Activated CD4-positive, alpha-beta T cell treated with anti-CD3 and anti-CD28 coated beads, Interleukin-2, amount 50 U/mL, for 4 hours (primary cell): ENCODE data around the gene MRC2.
"Not testable (repeated sequence)": the region's sequence is repeated elsewhere in the genome, so short reads cannot be mapped to it uniquely, and the experiment has no call there.

Experiments used
- DNase-seq, 2 experiments: peaks; one replicate each; pipeline ENCODE4 v3.0.0-alpha.2; 2020

Gene MRC2

GRCh38 chr17:62681061-62681938, 53.8 kb downstream of the MRC2 start:
- DNase-seq = no peak

GRCh38 chr17:62681939-62682381, 54.5 kb downstream of the MRC2 start:
- no peak for DNase-seq

GRCh38 chr17:62684179-62684578, 56.7 kb downstream of the MRC2 start:
- no peak for DNase-seq

- DNase-seq = no peak
Measured at GRCh38 chr17:62687997-62688396, 60.5 kb downstream of the MRC2 start.

GRCh38 chr17:62688398-62689160, 61.1 kb downstream of the MRC2 start:
- no peak for DNase-seq

GRCh38 chr17:62689441-62690167, 62.1 kb downstream of the MRC2 start:
- DNase-seq = no peak

GRCh38 chr17:62690168-62690897, 62.9 kb downstream of the MRC2 start:
- DNase-seq = no peak

- not testable (repeated sequence) for DNase-seq
Measured at GRCh38 chr17:62691589-62691915, 64.1 kb downstream of the MRC2 start.

- DNase-seq = no peak
Measured at GRCh38 chr17:62692159-62692651, 64.7 kb downstream of the MRC2 start.

GRCh38 chr17:62692721-62693431, 65.4 kb downstream of the MRC2 start:
- DNase-seq = no peak

GRCh38 chr17:62693616-62694409, 66.3 kb downstream of the MRC2 start:
- DNase-seq = no peak

GRCh38 chr17:62695093-62695738, 67.7 kb downstream of the MRC2 start:
- not testable (repeated sequence) for DNase-seq

GRCh38 chr17:62696256-62696655, 68.8 kb downstream of the MRC2 start:
- DNase-seq = no peak

- DNase-seq = no peak
Measured at GRCh38 chr17:62696726-62697490, 69.4 kb downstream of the MRC2 start.

- not testable (repeated sequence) for DNase-seq
Measured at GRCh38 chr17:62698459-62698858, 71.0 kb downstream of the MRC2 start.

- DNase-seq = no peak
Measured at GRCh38 chr17:62700964-62701705, 73.7 kb downstream of the MRC2 start.

- DNase-seq = no peak
Measured at GRCh38 chr17:62701706-62702085, 74.2 kb downstream of the MRC2 start.

- DNase-seq = no peak
Measured at GRCh38 chr17:62702746-62703260, 75.3 kb downstream of the MRC2 start.
